ENCODE results near the gene PAPPA. TPM values are rescaled to one million over a fixed set of nuclear protein-coding genes. Genes with fewer than 3 reads are reported as not detected.
A peak's percentile ranks its signal among the peaks of the same experiment; 100 is the strongest.

Gene PAPPA
- total RNA-seq, 3 donors from 2014 or later, result 0.61 to 2.5 (median 1.9) TPM

- DNase-seq (no peak), ATAC-seq (no peak)
- H3K4me1 ChIP-seq (ENCODE audit: low read depth), result no peaks in the 10 kb centered on the region
- no peak overlapping the region for H3K4me3 ChIP-seq
- H3K9me3 ChIP-seq, result no peaks in the 10 kb centered on the region
- intact Hi-C loops (cut with DNase I, micrococcal nuclease), result no loop called here
- TF ChIP-seq CTCF (IDR thresholded peaks at IDR 0.05), result no peak
- H3K36me3 ChIP-seq (ENCODE audit: low read depth), result no peaks in the 10 kb centered on the region
Observed at GRCh38 chr9:116372786-116373185, 219.2 kb downstream of the PAPPA start.

- intact Hi-C loops (cut with DNase I, micrococcal nuclease), result no loop called here
- DNase-seq (no peak), ATAC-seq (peak; percentile 15)
- H3K4me1 ChIP-seq (ENCODE audit: low read depth), result no peaks in the 10 kb centered on the region
- no peak for TF ChIP-seq CTCF (IDR thresholded peaks at IDR 0.05)
- H3K9me3 ChIP-seq, result no peaks in the 10 kb centered on the region
- H3K4me3 ChIP-seq, result no peak overlapping the region
- H3K36me3 ChIP-seq (ENCODE audit: low read depth), result no peaks in the 10 kb centered on the region
Observed at GRCh38 chr9:116377179-116377798, 223.7 kb downstream of the PAPPA start.

GRCh38 chr9:116378873-116379272 is 225.3 kb downstream of the PAPPA start:
- no peak for TF ChIP-seq CTCF (IDR thresholded peaks at IDR 0.05)
- intact Hi-C loops (cut with DNase I, micrococcal nuclease), result no loop called here

GRCh38 chr9:116379821-116380220 is 226.2 kb downstream of the PAPPA start:
- H3K9me3 ChIP-seq, result no peaks in the 10 kb centered on the region
- no peaks in the 10 kb centered on the region for H3K36me3 ChIP-seq (ENCODE audit: low read depth)
- DNase-seq, result no peak
- ATAC-seq, result no peak
- TF ChIP-seq CTCF (IDR thresholded peaks at IDR 0.05), result no peak
- no peaks in the 10 kb centered on the region for H3K4me1 ChIP-seq (ENCODE audit: low read depth)
- no peak overlapping the region for H3K4me3 ChIP-seq
- intact Hi-C loops (cut with DNase I, micrococcal nuclease), result no loop called here

More at GRCh38 chr9:116378873-116379272, 225.3 kb downstream of the PAPPA start:
- Histone ChIP-seq H3K4me3 (no peak overlapping the region), H3K9me3 (no peaks in the 10 kb centered on the region), H3K4me1 (ENCODE audit: low read depth) (no peaks in the 10 kb centered on the region), H3K36me3 (ENCODE audit: low read depth) (no peaks in the 10 kb centered on the region)
- no peak for DNase-seq
- ATAC-seq, result no peak

- TF ChIP-seq CTCF (IDR thresholded peaks at IDR 0.05), result no peak
- H3K4me1 ChIP-seq (ENCODE audit: low read depth), result no peaks in the 10 kb centered on the region
- no peaks in the 10 kb centered on the region for H3K36me3 ChIP-seq (ENCODE audit: low read depth)
- ATAC-seq (no peak), DNase-seq (no peak)
- H3K9me3 ChIP-seq, result no peaks in the 10 kb centered on the region
- intact Hi-C loops (cut with DNase I, micrococcal nuclease), result no loop called here
- H3K4me3 ChIP-seq, result no peak overlapping the region
Observed at GRCh38 chr9:116380496-116380995, 227.0 kb downstream of the PAPPA start.
